ENCODE results near the gene PKD2L1.
A peak's percentile ranks its signal among the peaks of the same experiment; 100 is the strongest.
"Not testable (repeated sequence)": the region's sequence is repeated elsewhere in the genome, so short reads cannot be mapped to it uniquely, and the experiment has no call there.

The PKD2L1 gene

DNA sequence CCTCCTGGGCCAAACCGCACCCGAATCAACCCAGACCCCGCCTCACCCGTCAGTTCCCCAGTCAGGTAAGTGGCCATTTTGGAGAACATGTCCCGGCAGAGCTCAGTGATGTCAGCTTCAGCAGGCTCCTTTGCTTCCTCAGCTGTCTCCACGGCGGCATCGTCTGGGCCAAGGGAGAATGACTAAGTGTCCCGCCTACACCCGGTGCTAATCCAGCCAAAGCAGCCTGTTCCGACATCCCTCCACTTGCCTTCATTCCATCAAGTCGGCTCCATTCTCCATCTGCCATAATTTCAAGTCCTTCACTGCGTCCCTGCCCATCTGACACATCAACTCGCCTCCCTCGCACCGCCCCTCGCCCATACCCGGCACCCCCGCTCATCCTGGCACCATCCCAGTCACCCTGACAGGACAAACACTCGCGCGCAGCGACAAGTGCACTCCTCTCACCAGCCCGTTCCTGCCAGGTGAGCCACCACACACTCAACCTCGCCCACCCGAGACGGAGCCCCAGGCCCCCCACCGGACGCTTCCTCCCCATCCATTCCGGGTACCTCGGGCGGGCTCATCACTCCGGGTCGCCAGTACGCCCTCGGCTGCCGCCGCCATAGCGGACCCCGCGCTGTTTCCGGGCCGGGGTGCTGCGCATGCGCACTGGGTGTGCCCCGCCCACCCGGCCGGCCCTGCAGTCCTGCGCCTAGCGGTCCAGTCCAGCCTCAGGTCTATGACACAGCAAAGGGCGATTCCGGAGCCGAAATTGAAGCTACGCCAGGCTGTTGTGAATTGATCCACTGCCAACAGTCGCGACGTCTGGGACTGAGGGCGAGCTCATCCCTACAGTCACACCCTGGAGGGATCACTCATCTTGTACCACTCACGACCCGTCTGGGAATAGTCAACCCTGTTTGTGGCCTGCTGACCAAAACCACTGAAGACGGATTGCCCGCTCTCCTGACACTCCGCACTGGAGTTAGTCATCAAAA is 43.7 kb downstream of the PKD2L1 start, which contains the start of gene BLOC1S2:
BLOC1S2 (minus strand) TSS at position 630 of the 983 bp plus-strand sequence; CDS start at position 609, 21 bp downstream.
- ChIA-PET POLR2A (interaction anchor here (0.5 to 1.0 kb wide), 2 partner anchors 11 to 48 kb away, joined by 3 to 8 read pairs; no protein-coding TSS in a partner anchor), CTCF (interaction anchor here (0.8 to 2.4 kb wide), 4 partner anchors 12 to 88 kb away, joined by 3 to 7 read pairs (median 5); no protein-coding TSS in a partner anchor)
- DNase-seq (ENCODE audit: extremely low spot score) = peak; percentile 98
- TF ChIP-seq, protein P1, sequence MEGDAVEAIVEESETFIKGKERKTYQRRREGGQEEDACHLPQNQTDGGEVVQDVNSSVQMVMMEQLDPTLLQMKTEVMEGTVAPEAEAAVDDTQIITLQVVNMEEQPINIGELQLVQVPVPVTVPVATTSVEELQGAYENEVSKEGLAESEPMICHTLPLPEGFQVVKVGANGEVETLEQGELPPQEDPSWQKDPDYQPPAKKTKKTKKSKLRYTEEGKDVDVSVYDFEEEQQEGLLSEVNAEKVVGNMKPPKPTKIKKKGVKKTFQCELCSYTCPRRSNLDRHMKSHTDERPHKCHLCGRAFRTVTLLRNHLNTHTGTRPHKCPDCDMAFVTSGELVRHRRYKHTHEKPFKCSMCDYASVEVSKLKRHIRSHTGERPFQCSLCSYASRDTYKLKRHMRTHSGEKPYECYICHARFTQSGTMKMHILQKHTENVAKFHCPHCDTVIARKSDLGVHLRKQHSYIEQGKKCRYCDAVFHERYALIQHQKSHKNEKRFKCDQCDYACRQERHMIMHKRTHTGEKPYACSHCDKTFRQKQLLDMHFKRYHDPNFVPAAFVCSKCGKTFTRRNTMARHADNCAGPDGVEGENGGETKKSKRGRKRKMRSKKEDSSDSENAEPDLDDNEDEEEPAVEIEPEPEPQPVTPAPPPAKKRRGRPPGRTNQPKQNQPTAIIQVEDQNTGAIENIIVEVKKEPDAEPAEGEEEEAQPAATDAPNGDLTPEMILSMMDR (IDR thresholded peaks at IDR 0.05; ENCODE audit: control extremely low read depth, extremely low read depth, low read depth, missing control alignments) = peak; percentile 16

DNA sequence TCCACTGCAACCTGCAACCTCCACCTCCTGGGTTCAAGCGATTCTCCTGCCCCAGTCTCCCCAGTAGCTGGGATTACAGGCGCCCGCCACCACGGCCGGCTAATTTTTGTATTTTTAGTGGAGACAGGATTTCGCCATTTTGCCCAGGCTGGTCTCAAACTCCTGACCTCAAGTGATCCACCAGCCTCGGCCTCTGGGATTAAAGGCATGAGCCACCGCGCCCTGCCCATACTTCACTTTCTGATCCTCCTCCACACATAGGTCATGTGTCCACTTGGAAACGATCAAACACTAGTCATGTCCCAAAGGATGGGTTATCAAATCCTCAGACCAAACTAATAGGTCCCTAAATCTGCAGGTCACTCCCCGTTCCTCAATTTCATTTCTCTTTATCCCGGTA is 44.7 kb downstream of the PKD2L1 start:
- ChIA-PET CTCF (interaction anchor here (0.8 to 2.4 kb wide), 3 partner anchors 11 to 15 kb away, joined by 3 to 7 read pairs (median 3); no protein-coding TSS in a partner anchor), POLR2A (interaction anchor here (0.7 kb wide), 1 partner anchor 88 kb away, joined by 3 read pairs; no protein-coding TSS in a partner anchor)

DNA sequence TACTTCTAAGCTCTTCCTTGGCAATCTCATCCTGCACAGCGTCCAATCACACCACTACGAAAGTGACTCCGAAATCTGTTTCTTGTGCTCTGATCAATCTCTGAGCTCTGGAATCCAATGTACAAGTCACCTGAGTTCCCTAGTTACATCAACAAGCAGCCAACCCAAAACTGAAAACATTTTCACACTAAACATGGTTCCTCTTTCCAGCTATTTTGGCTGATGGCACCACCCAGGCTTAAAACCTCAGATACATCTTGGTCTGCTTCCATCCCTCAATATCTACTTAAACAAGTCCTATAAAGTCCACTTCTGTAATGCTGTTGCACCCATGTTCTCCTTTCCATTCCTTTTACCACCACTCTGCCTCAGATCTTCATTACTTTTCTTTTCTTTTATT is 47.1 kb downstream of the PKD2L1 start:
- CTCF ChIA-PET = interaction anchor here (1.3 to 1.4 kb wide), 2 partner anchors 11 to 18 kb away, joined by 3 read pairs; no protein-coding TSS in a partner anchor
- POLR2A ChIA-PET = no interaction called here
- no peak for DNase-seq (ENCODE audit: extremely low spot score)
- TF ChIP-seq, protein P1 (IDR thresholded peaks at IDR 0.05; ENCODE audit: control extremely low read depth, extremely low read depth, low read depth, missing control alignments) = no peak

More for the DNA sequence above, 44.7 kb downstream of the PKD2L1 start:
- DNase-seq (ENCODE audit: extremely low spot score) = not testable (repeated sequence)

- DNase-seq (ENCODE audit: extremely low spot score); POLR2A ChIA-PET; CTCF ChIA-PET: not testable (repeated sequence)
These were observed 53.1 kb downstream of the PKD2L1 start for GRCh38 chr10:100276971-100277370.

- ChIA-PET CTCF (no interaction called here), POLR2A (no interaction called here)
- TF ChIP-seq, protein P1 (IDR thresholded peaks at IDR 0.05; ENCODE audit: control extremely low read depth, extremely low read depth, low read depth, missing control alignments) = no peak
- peak; percentile 82 for DNase-seq (ENCODE audit: extremely low spot score)
These were observed 62.6 kb downstream of the PKD2L1 start, which contains the start of gene CWF19L1 for GRCh38 chr10:100267239-100268104. Gene CWF19L1 (minus strand): TSS chr10:100267638. CDS start chr10:100267593, 45 bp downstream.

- TF ChIP-seq, protein P1 (IDR thresholded peaks at IDR 0.05; ENCODE audit: control extremely low read depth, extremely low read depth, low read depth, missing control alignments) = no peak
- no peak for DNase-seq (ENCODE audit: extremely low spot score)
- POLR2A ChIA-PET = no interaction called here
- CTCF ChIA-PET = interaction anchor here (1.5 kb wide), 1 partner anchor 17 kb away, joined by 3 read pairs; no protein-coding TSS in a partner anchor
These were observed 64.1 kb downstream of the PKD2L1 start for GRCh38 chr10:100265821-100266485.
